GM21717 (cell line): ENCODE data around the gene ABLIM2.

Experiments
- ATAC-seq: cut with Tn5 transposase; IDR thresholded peaks from one replicate; pipeline ENCODE4 v1.9.1; 2021; ENCODE audit warnings: mild to moderate bottlenecking, moderate library complexity; ENCODE audit not compliant: unreplicated experiment

Gene ABLIM2

DNA sequence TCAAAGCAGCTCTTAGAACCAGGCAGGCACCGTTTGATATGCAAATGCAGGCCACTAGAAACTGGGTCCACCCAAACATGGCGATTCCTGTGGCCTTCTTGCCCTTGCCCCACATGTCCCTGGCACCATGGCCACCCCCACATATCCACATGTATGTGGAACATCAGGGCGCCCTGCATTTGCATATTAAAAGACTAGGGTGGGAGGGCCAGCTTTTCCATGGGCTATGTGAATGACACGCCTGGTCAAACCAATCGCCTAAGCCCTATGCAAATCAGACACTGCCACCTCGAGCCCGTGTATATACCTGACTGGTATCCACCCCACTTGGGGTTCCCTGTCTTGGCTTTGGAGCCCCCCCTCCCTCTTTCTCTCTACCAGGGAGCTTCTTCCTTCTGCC lies 107.0 kb downstream of the ABLIM2 start:
- ATAC-seq: no peak

DNA sequence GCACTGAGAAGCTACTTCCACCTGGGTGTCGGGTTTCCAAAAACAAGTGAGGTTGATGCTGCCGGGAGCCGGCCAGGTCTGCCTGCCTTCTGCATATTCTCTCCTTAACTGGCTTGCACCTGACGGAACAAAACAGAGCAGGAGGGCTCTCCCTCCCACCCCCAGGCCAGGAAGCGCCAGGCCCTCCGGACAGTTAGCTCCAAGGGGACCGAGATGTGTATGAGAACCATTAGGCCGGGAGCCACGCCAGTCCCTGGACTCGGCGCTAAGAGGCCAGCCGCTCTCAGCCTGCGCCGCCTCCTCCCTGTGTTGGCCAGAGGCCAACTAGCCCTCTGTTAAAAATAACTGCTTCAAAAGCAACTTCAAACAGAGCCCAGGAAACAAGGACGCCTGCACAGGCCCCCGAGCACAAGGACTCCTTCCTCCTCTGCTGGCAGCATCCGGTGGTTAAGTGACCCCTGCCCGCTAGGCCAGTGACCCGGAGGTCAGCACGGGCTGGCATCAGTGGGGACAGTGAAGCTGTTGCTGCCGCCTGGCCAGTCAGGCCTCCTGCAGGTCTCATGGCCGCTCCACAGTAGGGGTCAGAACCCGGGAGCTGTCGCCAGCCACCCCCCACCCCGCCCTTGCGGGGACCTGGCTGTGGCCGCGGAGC lies 107.9 kb downstream of the ABLIM2 start:
- no peak for ATAC-seq

DNA sequence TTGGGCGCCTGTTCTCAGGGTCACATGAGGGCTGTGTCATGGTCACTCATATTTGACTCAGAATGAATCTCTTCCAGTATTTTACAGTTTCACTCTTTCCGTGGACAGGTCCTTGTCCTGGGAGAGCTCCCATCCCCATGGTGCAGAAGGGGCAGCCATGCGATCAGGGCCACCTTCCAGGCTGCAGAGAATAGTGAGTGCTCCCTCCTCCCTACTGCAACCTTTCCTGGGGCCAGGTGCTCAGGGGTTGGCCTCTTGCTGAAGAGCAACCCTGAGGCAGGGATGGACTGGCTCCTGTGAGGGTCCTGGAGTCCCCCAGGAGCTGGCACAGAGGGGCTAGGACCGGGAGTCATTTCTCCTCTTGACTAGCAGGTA lies 108.4 kb downstream of the ABLIM2 start:
- no peak for ATAC-seq

DNA sequence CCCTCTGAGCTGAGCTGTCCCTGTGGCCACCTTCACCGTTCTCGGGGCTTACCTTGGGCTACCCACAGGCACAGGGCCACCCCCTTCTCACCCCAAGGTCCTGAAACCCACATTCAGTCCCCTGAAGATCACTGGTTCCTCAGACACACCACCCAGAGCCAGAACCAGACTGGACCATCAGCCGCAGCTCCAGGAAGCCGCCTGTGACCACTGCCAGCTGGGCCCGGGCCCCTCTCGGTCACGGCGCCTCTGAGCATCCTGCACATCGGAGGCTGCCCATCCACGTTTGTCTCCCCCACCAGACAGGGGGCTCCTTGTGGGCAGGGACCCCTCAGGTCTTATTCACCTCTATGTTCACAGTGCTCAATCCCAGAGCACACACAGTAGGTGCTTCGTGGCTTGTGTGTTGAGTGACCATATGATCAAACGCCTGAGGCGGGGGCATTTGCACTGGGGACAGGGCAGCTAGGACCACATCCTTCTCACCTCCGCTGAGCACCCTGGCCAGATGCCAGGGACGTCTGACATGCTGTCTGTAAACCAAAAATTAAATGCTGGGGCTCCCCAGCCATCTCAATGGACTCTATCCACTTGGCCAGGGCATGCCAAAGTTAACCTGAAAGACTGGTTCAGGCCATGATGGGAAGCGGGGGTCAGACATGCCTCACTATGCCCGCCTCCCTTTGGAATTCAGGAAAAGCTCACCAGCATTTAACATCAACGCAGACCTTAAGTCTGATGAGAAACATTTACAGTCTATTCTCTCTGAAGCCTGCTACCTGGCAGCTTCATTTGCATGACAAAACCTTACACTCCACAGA lies 109.5 kb downstream of the ABLIM2 start:
- ATAC-seq: no peak

DNA sequence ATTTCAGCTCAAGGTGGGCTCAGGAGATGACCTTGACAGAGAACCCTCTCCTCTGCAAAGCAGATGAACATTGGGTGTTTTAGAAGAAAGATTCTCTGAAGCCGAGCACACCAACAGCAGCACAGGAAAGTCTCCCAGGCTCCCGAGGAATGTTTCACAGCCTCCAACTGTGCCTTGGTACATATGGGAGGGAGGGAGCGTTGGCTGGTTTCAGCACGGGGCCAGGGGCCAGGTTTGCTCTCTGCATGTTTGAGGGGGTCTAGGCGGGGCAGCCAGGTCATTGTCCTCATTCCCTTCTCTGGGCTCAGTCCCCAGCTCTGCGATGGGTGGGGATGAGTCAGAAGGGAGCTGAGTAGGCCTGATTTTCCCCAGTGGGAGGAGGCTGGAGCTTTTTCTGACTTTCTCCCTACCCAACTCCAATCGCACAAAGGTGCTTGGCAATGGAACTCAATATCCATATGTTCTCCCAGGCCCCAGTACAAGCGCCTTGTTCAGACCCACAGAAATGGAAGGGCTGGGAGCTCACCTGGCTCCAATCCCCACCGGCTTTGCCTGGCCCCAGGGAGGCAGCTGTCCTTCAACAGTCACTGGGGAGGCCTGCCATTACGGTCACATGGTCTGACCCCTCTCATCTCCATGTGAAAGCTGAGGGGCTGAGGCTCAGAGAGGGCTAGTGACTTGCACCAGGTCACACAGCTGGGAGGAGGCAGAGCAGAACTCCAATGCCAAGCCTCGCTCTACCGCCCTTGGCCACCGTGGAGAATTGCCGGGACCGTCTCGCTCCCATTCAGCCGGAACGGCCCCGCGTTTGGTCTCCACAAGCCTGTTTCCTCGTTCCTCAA lies 110.6 kb downstream of the ABLIM2 start:
- ATAC-seq: no peak

DNA sequence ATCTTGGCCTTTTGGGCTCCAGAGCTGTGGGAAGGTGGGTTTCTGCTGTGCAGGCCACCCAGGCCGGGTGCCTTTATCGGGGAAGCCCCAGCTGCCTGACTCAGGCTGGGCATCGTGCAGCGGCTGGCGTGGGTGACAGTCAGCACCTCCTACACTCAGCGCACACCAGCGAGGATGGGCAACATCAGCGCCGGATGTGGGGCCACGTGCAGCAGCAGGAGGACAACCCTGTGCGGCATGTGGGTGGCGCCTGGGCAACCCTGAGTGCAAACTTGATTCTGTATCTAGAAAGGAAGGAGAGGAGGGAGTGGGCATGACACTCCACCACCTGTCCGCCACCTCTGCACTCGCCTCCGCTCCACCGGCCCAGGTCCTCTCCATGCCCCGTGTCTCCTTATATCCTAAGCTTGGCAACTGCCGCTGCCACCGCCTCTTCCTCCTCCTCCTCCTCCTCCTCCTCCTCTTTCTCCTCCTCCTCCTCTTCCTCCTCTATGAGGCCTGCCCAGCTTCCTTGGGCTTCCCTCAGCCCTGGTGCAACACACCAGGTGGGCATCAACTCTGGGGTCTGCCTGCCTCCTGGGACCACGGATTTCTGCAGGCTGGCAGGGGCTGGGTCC lies 111.6 kb downstream of the ABLIM2 start:
- no peak for ATAC-seq

DNA sequence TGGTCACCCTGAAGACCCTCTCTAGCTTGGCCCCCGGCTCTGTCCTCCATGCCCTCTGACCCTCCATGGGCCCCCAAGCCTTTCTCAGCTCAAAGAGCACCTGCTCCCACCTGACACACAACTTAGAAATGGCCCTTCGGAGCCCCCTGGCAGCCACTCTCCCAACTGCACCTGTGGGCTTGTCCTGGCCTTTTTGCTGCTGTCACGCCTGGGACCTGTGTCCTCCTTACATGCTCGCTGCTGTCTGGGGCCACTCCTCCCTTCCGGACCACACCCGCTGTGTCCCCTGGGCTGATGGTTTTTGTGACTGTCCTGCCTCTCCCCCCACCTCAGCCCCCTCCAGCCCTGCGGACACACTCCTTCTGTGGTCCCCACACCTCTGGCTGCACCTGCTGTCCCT lies 112.7 kb downstream of the ABLIM2 start:
- ATAC-seq: no peak

DNA sequence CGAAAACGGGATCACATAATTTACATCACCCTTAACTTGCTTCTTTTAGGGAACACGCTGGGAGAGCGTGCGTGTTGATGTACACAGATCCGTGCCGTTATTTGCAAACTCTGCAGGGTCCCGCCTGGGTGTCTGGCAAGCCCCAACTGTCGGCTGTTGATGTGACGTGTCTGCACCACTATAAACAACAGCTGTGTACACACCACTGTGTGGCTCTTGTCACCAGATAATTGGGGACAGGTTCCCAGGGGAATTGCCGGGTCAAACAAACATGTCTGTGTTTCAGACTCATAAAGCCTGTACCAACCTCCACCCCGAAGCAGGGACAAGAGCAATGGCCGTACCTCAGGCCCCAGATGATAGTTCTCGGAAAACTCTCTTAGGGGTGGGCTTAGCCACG lies 113.9 kb downstream of the ABLIM2 start:
- no peak for ATAC-seq

DNA sequence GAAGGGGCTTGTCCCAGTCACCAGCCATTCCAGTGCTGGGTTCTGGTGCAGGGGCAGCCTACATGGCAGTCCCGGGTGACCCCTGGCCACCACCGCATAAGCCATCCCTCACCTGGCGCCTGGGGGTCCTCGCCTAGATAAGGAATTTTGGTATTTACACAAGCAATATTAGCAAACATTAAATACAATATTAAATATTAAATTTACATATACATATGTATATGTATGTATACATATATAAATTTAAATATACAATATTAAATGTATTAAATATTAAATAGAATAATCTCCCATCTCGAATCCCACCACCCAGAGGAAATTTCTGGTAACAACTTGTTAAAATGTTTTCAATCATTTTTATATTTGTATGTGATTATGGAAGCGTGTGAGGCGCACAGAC lies 114.4 kb downstream of the ABLIM2 start:
- ATAC-seq: no peak

DNA sequence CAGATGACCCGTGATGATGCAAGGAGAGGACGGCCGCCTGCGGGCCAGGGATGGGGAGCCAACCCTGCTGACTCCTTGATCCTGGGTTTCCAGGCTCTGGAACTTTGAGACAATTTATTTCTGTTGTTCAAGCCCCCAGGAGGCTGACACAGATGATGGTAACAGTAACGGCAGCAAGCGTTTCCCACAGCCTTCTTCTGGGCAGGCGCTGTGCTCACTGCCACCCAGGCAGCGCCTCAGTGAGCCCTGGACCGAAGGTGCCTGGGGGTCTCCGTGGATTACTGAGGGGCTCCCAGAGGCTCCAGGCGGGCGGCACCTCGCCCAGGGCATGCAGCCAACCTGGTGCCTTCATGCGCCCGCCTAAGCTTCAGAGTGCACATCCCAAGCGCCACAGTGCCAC lies 115.0 kb downstream of the ABLIM2 start:
- no peak for ATAC-seq

DNA sequence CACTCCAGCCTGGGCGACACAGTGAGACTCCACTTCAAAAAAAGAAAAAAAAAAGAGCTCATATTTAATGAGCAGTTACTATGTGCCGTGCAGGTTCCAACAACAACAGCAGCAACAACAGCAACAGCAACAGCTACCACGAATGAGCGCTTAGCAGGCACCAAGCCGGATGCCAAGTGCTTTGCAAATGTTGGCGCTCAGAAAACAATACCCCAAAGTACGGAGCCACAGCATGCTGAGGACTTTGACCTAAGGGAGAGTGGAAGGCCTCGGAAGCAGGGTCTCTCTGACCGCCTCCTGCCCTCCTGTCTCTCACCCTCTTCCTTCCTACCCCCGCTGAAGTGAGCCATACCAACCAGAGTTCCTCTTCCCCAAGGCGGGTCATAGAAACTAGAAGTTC lies 116.7 kb downstream of the ABLIM2 start:
- ATAC-seq: no peak

DNA sequence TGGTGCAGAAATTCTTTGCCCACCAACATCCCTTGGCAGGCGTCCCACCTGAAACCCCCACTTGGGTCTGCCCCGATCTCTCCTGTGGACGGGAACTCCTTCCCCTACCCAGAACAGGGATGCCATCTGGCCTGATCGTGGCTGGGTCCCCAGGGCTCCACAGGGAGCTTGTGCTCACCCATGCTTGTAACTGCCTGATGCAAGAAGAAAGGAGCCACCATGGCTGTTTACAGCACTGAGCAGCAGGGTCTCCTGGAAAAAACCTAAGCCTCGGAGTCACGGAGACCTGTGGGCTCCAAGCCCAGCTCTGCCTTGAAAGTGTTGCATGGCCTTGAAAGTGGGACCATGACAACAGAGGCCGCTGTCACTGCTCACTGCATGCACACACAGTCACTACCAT lies 117.4 kb downstream of the ABLIM2 start:
- ATAC-seq: no peak

DNA sequence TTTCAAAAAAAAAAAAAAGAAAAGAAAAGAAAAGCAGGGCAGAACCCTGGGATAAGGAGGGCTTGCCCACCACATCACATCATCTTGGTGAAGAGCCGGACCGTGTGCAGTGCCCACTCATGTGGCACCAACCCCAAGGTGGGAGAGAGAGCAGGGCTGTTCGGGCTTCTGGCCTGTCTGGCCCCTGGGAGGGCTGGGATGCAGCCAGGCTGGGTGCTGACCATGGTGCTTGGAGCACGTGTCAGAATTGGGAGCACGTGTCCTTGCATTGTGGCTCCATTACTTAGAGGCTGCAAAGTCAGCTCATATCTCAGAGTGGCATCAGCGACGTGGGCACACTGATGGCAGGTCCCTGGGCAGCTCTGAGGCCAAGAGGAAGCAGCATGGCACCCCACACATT lies 118.0 kb downstream of the ABLIM2 start:
- no peak for ATAC-seq

DNA sequence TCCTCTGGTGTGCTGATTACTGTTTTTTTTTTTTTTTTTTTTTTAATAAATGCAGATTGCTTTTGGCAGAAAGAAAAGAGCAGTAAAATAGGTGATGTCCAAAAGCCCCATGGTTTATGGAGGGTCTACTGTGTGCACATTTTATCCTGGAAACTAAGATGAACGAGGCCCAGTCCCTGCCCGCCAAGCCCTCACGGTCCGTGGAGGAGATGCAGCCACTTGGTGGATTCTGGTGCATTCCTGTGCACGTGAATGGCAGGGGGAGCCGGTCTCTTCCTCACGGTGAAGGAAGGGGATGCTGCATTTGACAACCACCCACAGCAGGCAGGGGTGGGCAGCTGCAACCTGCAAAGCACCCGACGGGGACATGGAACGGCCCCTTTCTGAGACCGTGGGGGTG lies 118.8 kb downstream of the ABLIM2 start:
- no peak for ATAC-seq

DNA sequence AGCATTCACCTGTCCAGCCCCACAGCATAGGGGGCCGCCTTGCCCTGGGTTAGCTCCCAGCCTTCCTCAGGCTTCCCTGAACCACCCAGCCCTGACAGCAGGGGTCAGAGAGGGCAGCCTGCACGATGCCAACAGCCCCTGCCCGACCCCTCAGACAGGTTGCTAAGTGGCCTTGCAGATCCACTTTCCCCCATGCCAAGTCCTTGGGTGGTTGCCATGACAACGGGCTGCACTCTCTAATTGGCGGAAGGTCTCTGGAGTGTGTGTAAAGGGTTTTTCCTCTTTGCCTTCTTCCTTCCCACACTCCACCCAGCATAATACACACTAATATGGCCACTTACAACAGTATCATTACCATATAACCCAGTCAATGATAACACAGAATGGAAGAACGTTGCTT lies 119.3 kb downstream of the ABLIM2 start:
- ATAC-seq: no peak

DNA sequence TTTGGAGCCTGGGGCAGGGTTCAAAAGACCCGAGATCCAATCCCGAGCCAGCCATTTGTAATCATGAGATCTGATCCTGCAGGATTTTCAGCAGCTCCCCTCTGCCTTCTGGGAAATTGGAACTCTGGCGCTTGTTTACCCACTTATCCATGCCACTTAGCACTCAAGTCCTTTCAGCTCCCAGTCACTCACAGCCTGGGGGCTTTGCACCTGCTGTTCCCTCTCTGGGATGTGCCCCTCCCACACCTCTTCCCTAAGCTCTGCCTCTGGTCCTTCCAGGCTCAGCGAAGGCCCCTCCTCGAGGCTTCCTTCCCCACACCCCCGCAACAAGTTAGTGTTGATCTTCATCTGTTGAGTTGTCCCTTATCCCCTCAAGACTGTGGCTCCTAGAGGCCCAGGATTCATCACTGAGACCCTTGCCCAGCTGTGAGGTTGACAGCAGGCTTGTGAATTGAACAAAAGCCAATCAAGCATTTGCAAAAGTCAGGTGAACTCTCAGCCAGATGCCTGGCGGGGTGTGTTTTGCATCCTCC lies 119.8 kb downstream of the ABLIM2 start:
- no peak for ATAC-seq

DNA sequence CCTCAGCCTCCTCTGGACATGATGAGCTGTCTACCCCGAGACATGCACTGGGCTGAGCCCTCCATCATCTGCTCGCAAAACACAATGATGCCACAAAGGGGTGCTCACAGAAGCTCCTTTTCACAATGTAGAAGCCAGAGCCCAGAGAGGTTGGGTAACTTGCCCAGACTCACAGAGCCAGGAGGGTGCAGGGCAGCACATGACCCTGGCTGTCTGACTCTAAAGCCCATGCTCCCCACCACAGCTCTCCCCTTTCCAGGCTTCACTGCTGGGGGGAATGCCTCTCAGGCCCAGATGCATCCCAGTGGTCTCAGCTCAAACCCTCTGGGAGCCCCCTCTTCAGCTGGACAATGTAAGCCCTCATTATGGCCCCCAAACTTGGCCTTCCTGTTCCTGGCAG lies 120.5 kb downstream of the ABLIM2 start:
- ATAC-seq: no peak

DNA sequence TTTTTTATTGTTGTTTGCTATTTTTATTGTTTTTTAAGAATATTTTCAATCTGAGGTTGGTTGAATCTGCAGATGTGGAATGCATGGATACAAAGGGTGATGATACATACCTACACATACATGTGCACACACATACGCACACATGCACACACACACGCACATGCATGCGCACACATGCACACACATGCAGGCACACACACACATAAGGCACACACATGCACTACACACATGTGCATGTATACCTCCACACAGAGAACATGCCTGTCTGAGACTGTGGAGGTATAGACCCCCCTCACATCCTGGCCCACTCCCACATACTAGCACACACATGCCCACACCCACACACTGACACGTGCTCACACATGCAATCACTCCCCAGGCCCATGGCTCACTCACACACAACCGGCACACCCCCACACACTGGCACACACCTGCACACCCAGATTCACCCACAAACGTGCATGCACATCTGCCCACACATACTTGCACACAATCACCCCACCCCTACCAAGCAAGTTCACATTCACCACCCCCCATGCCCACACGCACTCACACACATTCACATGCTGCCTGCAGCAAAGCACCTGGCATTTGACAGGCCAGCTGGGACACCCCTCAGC lies 121.4 kb downstream of the ABLIM2 start:
- ATAC-seq: no peak

DNA sequence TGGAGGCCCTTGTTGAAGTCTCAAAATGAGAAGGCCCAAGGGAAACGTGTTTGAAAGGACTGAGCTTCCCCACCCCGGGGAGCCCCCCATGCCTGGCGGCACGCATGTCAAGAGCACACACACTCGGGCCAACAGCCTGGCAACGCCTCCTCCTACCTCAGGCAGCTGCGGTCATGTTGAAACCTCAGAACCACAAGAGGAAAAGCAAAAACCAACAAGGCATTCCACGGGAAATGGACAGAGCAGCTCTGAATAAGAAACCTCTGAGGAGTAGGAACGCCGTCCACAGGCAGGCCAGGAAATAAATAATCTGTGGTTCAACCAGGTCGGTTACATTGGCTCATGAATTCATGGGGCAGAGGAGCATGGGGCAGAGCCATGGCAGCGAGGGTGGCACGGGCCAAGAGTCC lies 123.2 kb downstream of the ABLIM2 start:
- ATAC-seq: no peak

DNA sequence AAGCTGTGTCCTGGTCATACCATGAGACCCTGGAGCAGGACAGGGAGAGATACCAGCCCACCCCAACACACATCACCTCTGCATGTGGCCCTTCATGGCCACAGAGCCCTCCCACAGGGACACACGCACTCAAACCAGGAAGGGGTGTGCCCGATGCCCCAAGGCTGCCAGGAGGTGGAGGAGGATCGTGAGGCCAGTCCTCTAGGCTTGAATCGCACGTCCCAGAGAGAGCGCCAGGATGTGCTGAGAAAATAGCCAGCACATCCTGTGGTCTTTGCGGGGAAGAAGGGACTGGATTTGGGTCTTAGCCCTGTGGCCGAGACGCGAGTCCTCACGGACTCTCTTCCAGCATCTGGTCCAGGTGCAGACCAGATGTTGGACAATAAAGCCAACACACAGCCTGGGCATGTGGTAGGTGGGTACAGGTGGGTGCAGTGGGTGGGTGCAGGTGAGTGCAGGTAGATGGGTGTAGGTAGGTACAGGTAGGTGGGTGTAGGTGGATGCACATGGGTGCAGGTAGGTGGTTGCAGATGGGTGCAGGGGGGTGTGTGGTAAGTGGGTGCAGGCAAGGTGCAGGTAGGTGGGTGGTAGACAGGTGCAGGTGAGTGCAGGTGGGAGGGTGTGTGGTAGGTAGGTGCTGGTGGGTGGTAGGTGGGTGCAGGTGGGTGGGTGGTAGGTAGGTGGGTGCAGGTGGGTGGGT lies 124.6 kb downstream of the ABLIM2 start:
- no peak for ATAC-seq
